Endothelial cell of umbilical vein (primary cell): ENCODE measurements around the gene TTC21A.

Experiments used
- EZH2 ChIP-seq: IDR thresholded peaks from 2 replicates; pipeline ENCODE4 v1.6.1; 2012; ENCODE audit warnings: borderline replicate concordance, low read depth, mild to moderate bottlenecking, moderate library complexity, low read length, inconsistent platforms; ENCODE audit not compliant: severe bottlenecking
- FOS ChIP-seq: IDR thresholded peaks from 2 replicates; pipeline ENCODE4 v1.6.1; 2011; ENCODE audit warnings: mild to moderate bottlenecking, low read length, moderate library complexity, borderline replicate concordance; ENCODE audit not compliant: insufficient read depth
- GATA2 ChIP-seq: IDR thresholded peaks from 2 replicates; pipeline ENCODE4 v1.7.0; 2011; ENCODE audit warnings: low read depth, mild to moderate bottlenecking, moderate library complexity, mixed read lengths, low read length; ENCODE audit not compliant: insufficient read length, insufficient read depth
- MYC ChIP-seq: IDR thresholded peaks from one replicate; pipeline ENCODE4 v1.6.1; 2011; ENCODE audit warnings: mild to moderate bottlenecking, low read depth, low read length
- POLR2A ChIP-seq: IDR thresholded peaks from 2 replicates; pipeline ENCODE4 v1.6.1; 2012; ENCODE audit warnings: low read depth, mild to moderate bottlenecking, control low read depth, low read length
- POLR2AphosphoS5 ChIP-seq: IDR thresholded peaks from 2 replicates; pipeline ENCODE4 v1.6.1; 2012; ENCODE audit warnings: low read depth, mild to moderate bottlenecking, control low read depth, low read length, moderate library complexity; ENCODE audit not compliant: insufficient read depth
- TF ChIP-seq, protein P1 (sequence below), 2 donors: IDR thresholded peaks; 1 replicate in 1 of 2; 2 replicates in 1 of 2; pipeline ENCODE4 v1.5.1; 2011; ENCODE audit warnings: low read length in 2 of 2, mild to moderate bottlenecking in 2 of 2, moderate library complexity in 2 of 2, control low read depth in 1 of 2, inconsistent platforms in 1 of 2, low read depth in 1 of 2; ENCODE audit not compliant: insufficient read depth in 1 of 2; ENCODE audit errors: extremely low read depth in 1 of 2
- TF ChIP-seq, protein P2 (sequence below): IDR thresholded peaks from 2 replicates; pipeline ENCODE4 v1.6.1; 2011; ENCODE audit not compliant: insufficient read depth, insufficient read length

DNA sequence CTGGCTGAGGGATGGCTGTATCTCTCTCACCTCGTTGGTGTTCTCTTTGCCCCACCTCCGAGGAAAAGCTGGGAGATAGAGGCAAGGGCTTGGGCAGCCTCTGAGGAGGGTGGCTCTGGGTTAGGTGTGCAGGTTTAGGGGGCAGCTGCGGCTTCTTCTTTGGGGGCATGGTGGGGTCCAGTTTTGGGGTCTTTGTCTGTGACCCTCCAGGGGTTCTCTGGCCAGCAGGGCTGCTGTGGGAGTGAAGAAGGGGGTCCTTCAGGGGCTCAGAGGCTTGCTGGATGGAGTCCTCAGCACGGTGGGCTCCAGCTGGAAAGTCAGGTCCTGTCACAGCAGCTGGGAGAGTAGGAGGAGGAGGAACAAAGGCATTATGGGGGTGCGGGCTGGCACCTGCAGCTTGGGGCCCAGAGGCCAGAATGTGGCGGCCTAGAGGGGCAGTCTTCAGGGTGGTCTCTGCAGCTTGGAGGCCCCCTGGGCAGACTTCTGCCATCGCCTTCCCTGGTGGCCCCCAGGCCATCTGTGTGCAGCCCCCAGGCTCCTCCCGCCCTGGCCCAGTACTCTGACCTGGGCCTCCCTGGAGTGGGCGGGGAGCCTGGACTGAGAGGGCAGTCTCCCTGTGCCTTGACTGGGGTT, 78.0 kb downstream of the TTC21A start:
- TF ChIP-seq GATA2 (no peak), POLR2A (no peak), EZH2 (no peak), MYC (no peak), POLR2AphosphoS5 (no peak), FOS (no peak)
- TF ChIP-seq, protein P1, sequence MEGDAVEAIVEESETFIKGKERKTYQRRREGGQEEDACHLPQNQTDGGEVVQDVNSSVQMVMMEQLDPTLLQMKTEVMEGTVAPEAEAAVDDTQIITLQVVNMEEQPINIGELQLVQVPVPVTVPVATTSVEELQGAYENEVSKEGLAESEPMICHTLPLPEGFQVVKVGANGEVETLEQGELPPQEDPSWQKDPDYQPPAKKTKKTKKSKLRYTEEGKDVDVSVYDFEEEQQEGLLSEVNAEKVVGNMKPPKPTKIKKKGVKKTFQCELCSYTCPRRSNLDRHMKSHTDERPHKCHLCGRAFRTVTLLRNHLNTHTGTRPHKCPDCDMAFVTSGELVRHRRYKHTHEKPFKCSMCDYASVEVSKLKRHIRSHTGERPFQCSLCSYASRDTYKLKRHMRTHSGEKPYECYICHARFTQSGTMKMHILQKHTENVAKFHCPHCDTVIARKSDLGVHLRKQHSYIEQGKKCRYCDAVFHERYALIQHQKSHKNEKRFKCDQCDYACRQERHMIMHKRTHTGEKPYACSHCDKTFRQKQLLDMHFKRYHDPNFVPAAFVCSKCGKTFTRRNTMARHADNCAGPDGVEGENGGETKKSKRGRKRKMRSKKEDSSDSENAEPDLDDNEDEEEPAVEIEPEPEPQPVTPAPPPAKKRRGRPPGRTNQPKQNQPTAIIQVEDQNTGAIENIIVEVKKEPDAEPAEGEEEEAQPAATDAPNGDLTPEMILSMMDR (IDR thresholded peaks at IDR 0.05; ENCODE audit: extremely low read depth in 1 of 2, insufficient read depth in 1 of 2, low read depth in 1 of 2, low read length in 2 of 2) = no peak
- TF ChIP-seq, protein P2, sequence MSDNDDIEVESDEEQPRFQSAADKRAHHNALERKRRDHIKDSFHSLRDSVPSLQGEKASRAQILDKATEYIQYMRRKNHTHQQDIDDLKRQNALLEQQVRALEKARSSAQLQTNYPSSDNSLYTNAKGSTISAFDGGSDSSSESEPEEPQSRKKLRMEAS = no peak
